Keratinocyte (primary cell): Measurements from ENCODE around the gene TSPAN17. TPM values are rescaled to one million over a fixed set of nuclear protein-coding genes. Genes with fewer than 3 reads are reported as not detected.

Source experiments
- DNase-seq: peaks from one replicate; pipeline ENCODE4 v3.0.0-alpha.2; 2011; ENCODE audit warnings: low read depth, missing footprints, low spot score
- FAIRE-seq: peaks from 2 replicates; lab custom pipeline; 2011; peaks lifted over from hg19 to GRCh38; lab: Jason Lieb, UNC
- H2AFZ ChIP-seq: 2 replicates; pipeline ENCODE4 v1.6.0; 2012; ENCODE audit warnings: low read length, control low read depth, inconsistent platforms; ENCODE audit not compliant: control insufficient read depth
- H3K27ac ChIP-seq: 2 replicates; pipeline ENCODE4 v1.5.1; 2011; ENCODE audit warnings: low read length; ENCODE audit not compliant: control insufficient read depth, insufficient read depth
- H3K27me3 ChIP-seq: 3 replicates; pipeline ENCODE4 v1.6.0; 2011; ENCODE audit warnings: low read length; ENCODE audit not compliant: control insufficient read depth, insufficient read depth; ENCODE audit errors: extremely low read depth
- H3K36me3 ChIP-seq, 2 experiments: 2 replicates in 1 of 2; 3 replicates in 1 of 2; pipeline ENCODE4 v1.5.1; 2011; ENCODE audit warnings: low read length in 2 of 2, mild to moderate bottlenecking in 1 of 2; ENCODE audit not compliant: control insufficient read depth in 2 of 2, insufficient read depth in 2 of 2; ENCODE audit errors: extremely low read depth in 1 of 2
- H3K4me1 ChIP-seq: 3 replicates; pipeline ENCODE4 v1.5.1; 2011; ENCODE audit warnings: low read length; ENCODE audit not compliant: control insufficient read depth, insufficient read depth; ENCODE audit errors: extremely low read depth
- H3K4me2 ChIP-seq: 3 replicates; pipeline ENCODE4 v1.6.0; 2011; ENCODE audit warnings: low read depth, low read length; ENCODE audit not compliant: control insufficient read depth, insufficient read depth; ENCODE audit errors: extremely low read depth
- H3K4me3 ChIP-seq, 3 experiments: fragments of 200-600 bp in 1 of 3; sonication (generic) in 1 of 3; 2 replicates in 2 of 3; 3 replicates in 1 of 3; pipeline ENCODE4 v1.5.1; 2011 to 2016; ENCODE audit warnings: low read length in 3 of 3, mild to moderate bottlenecking in 3 of 3, control low read depth in 2 of 3, inconsistent platforms in 1 of 3, low read depth in 1 of 3, mixed read lengths in 1 of 3, mixed run types in 1 of 3, moderate library complexity in 1 of 3; ENCODE audit not compliant: control insufficient read depth in 2 of 3, insufficient read depth in 2 of 3; ENCODE audit errors: extremely low read depth in 1 of 3
- H3K79me2 ChIP-seq: 2 replicates; pipeline ENCODE4 v1.6.0; 2012; ENCODE audit warnings: low read length; ENCODE audit not compliant: control insufficient read depth, insufficient read depth
- H3K9ac ChIP-seq: 3 replicates; pipeline ENCODE4 v1.6.0; 2011; ENCODE audit warnings: low read length; ENCODE audit not compliant: control insufficient read depth, insufficient read depth; ENCODE audit errors: extremely low read depth
- H3K9me1 ChIP-seq: 3 replicates; pipeline ENCODE4 v1.6.0; 2011; ENCODE audit warnings: low read length; ENCODE audit not compliant: control insufficient read depth, insufficient read depth; ENCODE audit errors: extremely low read depth
- H3K9me3 ChIP-seq: 2 replicates; pipeline ENCODE4 v1.5.1; 2012; ENCODE audit warnings: low read depth, low read length; ENCODE audit not compliant: control insufficient read depth
- H4K20me1 ChIP-seq: 3 replicates; pipeline ENCODE4 v1.6.0; 2011; ENCODE audit warnings: low read length; ENCODE audit not compliant: control insufficient read depth, insufficient read depth; ENCODE audit errors: extremely low read depth
- EZH2 ChIP-seq: IDR thresholded peaks from one replicate; pipeline ENCODE4 v1.6.1; 2012; ENCODE audit warnings: inconsistent platforms, mild to moderate bottlenecking, low read length, moderate library complexity
- dilution Hi-C: fragments of 300-500 bp; cut with MboI; formaldehyde crosslinking; loops from one replicate; pipeline ENCODE4 v1.7.0; 2020; ENCODE audit warnings: low sequenced_read_pairs; ENCODE audit not compliant: extremely low pct_ligation_motif_present
- polyA plus RNA-seq, 5 experiments: library from polyadenylated mRNA; depleted of rRNA in 3 of 5; stranded (reverse) in 3 of 5; stranded (forward) in 1 of 5; unstranded in 1 of 5; fragments of >200 nt; gene quantifications; 1 replicate in 1 of 5; 2 replicates in 3 of 5; 3 replicates in 1 of 5; pipeline versions ENCODE4 v1.2.1 to v1.2.3, GENCODE V29; 2011 to 2012; ENCODE audit warnings: missing spikeins in 2 of 5, low read depth in 1 of 5, low replicate concordance in 1 of 5
- TF ChIP-seq, protein P1 (sequence below), 3 experiments: IDR thresholded peaks in 1 of 3; conservative IDR thresholded peaks in 1 of 3; optimal IDR thresholded peaks in 1 of 3; 2 replicates in 2 of 3; 3 replicates in 1 of 3; pipeline versions ENCODE3 to v1.5.1; 2011; ENCODE audit warnings: low read length in 3 of 3, mild to moderate bottlenecking in 3 of 3, moderate library complexity in 2 of 3, control low read depth in 1 of 3, inconsistent platforms in 1 of 3; ENCODE audit not compliant: insufficient read depth in 2 of 3; ENCODE audit errors: extremely low read depth in 1 of 3

Gene TSPAN17
- polyA plus RNA-seq, 1 donor (not counting 4 experiments of a cell fraction or from before 2014, with no cell fraction given) = 53.1 TPM

DNA sequence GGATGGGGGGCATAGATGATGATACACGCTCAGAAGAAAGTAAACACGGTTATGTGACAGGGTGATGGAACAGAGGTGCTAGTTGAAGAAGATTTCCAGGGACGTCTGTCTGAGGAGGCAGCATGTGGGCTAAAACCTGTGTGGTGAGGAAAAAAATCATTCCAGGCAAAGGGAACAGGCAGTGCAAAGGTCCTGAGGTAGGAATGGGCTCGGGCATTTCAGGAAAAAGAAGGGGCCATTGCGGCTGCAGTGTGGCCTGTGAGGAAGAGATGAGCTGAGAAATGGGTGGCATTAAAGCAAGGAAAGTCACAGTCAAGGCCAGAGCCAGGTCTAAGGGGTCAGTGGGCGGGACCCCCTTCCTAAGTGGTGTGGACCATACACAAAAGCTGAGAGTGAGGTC, 18.2 kb downstream of the TSPAN17 start:
- H3K9me1 ChIP-seq = no peaks in the 10 kb centered on the region
- FAIRE-seq = no peak
- H3K4me3 ChIP-seq = no peak overlapping the region
- no peaks in the 10 kb centered on the region for H3K36me3 ChIP-seq
- TF ChIP-seq, protein P1, sequence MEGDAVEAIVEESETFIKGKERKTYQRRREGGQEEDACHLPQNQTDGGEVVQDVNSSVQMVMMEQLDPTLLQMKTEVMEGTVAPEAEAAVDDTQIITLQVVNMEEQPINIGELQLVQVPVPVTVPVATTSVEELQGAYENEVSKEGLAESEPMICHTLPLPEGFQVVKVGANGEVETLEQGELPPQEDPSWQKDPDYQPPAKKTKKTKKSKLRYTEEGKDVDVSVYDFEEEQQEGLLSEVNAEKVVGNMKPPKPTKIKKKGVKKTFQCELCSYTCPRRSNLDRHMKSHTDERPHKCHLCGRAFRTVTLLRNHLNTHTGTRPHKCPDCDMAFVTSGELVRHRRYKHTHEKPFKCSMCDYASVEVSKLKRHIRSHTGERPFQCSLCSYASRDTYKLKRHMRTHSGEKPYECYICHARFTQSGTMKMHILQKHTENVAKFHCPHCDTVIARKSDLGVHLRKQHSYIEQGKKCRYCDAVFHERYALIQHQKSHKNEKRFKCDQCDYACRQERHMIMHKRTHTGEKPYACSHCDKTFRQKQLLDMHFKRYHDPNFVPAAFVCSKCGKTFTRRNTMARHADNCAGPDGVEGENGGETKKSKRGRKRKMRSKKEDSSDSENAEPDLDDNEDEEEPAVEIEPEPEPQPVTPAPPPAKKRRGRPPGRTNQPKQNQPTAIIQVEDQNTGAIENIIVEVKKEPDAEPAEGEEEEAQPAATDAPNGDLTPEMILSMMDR (optimal IDR thresholded peaks at IDR 0.05 in 1 of 3, IDR thresholded peaks at IDR 0.05 in 1 of 3, conservative IDR thresholded peaks at IDR 0.05 in 1 of 3; ENCODE audit: extremely low read depth in 1 of 3, insufficient read depth in 2 of 3, low read length in 3 of 3) = no peak
- H4K20me1 ChIP-seq = peaks cover 2% of the 10 kb centered on the region
- H3K27ac ChIP-seq = no peak overlapping the region
- H3K9ac ChIP-seq = no peak overlapping the region
- no peak overlapping the region for H3K4me2 ChIP-seq
- DNase-seq = no peak
- dilution Hi-C loops = no loop called here
- H2AFZ ChIP-seq = no peak overlapping the region
- no peaks in the 10 kb centered on the region for H3K4me1 ChIP-seq
- H3K27me3 ChIP-seq = peaks cover 12% of the 10 kb centered on the region
- H3K79me2 ChIP-seq = no peaks in the 10 kb centered on the region
- H3K9me3 ChIP-seq = no peaks in the 10 kb centered on the region

DNA sequence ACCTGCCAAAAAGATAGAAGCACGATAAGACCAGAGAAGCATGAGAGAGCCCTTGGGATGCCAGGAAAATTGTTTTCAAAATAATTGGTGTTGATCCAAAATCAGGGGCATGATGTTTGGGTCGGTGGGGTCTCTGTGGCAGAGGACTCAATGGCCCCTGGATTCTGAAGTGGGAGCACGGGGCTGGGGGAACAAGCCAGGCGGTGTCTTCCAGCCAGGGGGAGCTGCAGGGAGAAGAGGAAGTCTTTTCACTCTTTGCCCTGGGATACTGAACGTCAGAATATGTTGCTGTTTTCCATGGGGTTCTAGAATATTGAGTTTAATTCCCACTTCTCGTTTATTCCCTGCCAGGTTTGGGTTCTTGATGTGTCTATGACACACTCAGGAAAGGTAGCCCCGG, 20.4 kb downstream of the TSPAN17 start:
- TF ChIP-seq EZH2 = no peak
- TF ChIP-seq, protein P1 (optimal IDR thresholded peaks at IDR 0.05 in 1 of 3, IDR thresholded peaks at IDR 0.05 in 1 of 3, conservative IDR thresholded peaks at IDR 0.05 in 1 of 3; ENCODE audit: extremely low read depth in 1 of 3, insufficient read depth in 2 of 3, low read length in 3 of 3) = no peak

More for the DNA sequence above, 20.4 kb downstream of the TSPAN17 start:
- Histone ChIP-seq H3K4me1 (no peaks in the 10 kb centered on the region), H3K4me3 (no peak overlapping the region), H2AFZ (no peak overlapping the region), H3K9me1 (no peaks in the 10 kb centered on the region), H3K9ac (no peak overlapping the region), H3K4me2 (no peak overlapping the region), H3K36me3 (no peaks in the 10 kb centered on the region), H3K9me3 (no peaks in the 10 kb centered on the region), H4K20me1 (no peaks in the 10 kb centered on the region), H3K27me3 (peaks cover 15% of the 10 kb centered on the region), H3K27ac (no peak overlapping the region), H3K79me2 (no peaks in the 10 kb centered on the region)
- dilution Hi-C loops = no loop called here
- FAIRE-seq (no peak), DNase-seq (no peak)
